ENCODE data around the gene TTC32. TPM values are rescaled to one million over a fixed set of nuclear protein-coding genes. Genes with fewer than 3 reads are reported as not detected.

TTC32 gene
- total and polyA plus RNA-seq, 2 donors (not counting 3 experiments of a cell fraction or from before 2014, with no cell fraction given): 8.8 to 9.4 TPM

DNA sequence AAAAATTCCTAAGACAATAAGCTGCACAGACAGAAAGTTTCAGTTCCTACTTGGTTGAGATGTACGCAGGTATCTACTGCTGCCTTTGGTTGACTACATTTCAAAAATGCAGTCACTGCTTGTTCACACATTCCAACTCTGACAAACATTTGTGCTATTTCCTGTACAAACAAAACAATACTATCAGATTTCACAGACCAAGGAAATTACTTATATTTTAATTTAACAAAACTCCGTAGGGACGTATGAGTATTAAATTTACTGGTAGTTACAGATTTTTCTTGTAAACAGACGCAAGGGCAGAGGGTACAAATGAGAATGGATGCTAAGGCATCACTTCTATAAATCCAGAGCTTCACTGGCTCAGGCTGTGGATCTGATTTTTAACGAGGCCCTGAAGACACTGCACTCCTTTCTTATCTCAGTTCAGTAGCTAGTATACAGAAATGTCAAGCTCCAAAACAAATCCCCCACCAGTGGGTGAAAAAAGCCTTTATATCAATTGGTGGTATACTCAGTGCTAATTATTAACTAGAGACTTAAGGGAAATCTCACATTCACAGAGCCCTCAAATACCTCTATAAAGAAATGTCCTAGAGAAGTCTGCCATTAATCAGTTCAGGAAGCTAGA, 31.7 kb upstream of the TTC32 start:
- Histone ChIP-seq H3K27ac (ENCODE audit: insufficient read depth, low read depth, low read length) (peak overlapping the region; percentile 99), H3K36me3 (ENCODE audit: control insufficient read depth in 2 of 2, extremely low read depth in 1 of 2, insufficient read depth in 2 of 2, low read length in 2 of 2) (peaks cover 3 to 7% of the 10 kb centered on the region in 2 experiments), H3K9ac (replicated peaks; ENCODE audit: extremely low read depth, insufficient read depth, low read length) (peak overlapping the region; percentile 95), H3K27me3 (ENCODE audit: control insufficient read depth in 2 of 2, insufficient read depth in 2 of 2, low read length in 2 of 2) (no peaks in the 10 kb centered on the region), H3K4me1 (ENCODE audit: control insufficient read depth, extremely low read depth, insufficient read depth, low read length) (peaks cover 28% of the 10 kb centered on the region), H4K20me1 (replicated peaks; ENCODE audit: control insufficient read depth, extremely low read depth, insufficient read depth, low read length) (no peaks in the 10 kb centered on the region), H3K9me3 (replicated peaks; ENCODE audit: control insufficient read depth, insufficient read depth, low read length) (no peaks in the 10 kb centered on the region), H3K79me2 (ENCODE audit: control insufficient read depth, insufficient read depth, low read length) (no peaks in the 10 kb centered on the region), H3K4me3 (replicated peaks in 1 of 3; ENCODE audit: insufficient read depth in 1 of 3, low read depth in 1 of 3, low read length in 3 of 3) (peak overlapping the region in 2 of 3 experiments; percentile 7 to 66), H3K9me1 (replicated peaks; ENCODE audit: control insufficient read depth, extremely low read depth, insufficient read depth, low read length) (no peaks in the 10 kb centered on the region), H2AFZ (ENCODE audit: low read depth, low read length) (peak overlapping the region; percentile 27), H3K4me2 (ENCODE audit: insufficient read depth, low read length) (peak overlapping the region; percentile 96)
- FAIRE-seq: no peak
- dilution Hi-C loops (cut with MboI; ENCODE audit: extremely low pct_ligation_motif_present, low sequenced_read_pairs) (no loop called here), intact Hi-C loops (cut with micrococcal nuclease) (loop anchor here (1.0 kb wide), 3 partner anchors 32 to 70 kb away; partner anchors contain the start of gene TTC32)
- peak; percentile 74 for TF ChIP-seq POLR2A (IDR thresholded peaks at IDR 0.05; ENCODE audit: low read depth, low read length)
- TF ChIP-seq POLR2AphosphoS5 (IDR thresholded peaks at IDR 0.05; ENCODE audit: insufficient read depth, low read depth, low read length): peak; percentile 68
- peak; percentile 46 for TF ChIP-seq GATA2 (IDR thresholded peaks at IDR 0.05; ENCODE audit: insufficient read depth, insufficient read length, low read depth, low read length)
- TF ChIP-seq, protein P1, sequence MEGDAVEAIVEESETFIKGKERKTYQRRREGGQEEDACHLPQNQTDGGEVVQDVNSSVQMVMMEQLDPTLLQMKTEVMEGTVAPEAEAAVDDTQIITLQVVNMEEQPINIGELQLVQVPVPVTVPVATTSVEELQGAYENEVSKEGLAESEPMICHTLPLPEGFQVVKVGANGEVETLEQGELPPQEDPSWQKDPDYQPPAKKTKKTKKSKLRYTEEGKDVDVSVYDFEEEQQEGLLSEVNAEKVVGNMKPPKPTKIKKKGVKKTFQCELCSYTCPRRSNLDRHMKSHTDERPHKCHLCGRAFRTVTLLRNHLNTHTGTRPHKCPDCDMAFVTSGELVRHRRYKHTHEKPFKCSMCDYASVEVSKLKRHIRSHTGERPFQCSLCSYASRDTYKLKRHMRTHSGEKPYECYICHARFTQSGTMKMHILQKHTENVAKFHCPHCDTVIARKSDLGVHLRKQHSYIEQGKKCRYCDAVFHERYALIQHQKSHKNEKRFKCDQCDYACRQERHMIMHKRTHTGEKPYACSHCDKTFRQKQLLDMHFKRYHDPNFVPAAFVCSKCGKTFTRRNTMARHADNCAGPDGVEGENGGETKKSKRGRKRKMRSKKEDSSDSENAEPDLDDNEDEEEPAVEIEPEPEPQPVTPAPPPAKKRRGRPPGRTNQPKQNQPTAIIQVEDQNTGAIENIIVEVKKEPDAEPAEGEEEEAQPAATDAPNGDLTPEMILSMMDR (IDR thresholded peaks at IDR 0.05; ENCODE audit: extremely low read depth in 1 of 2, insufficient read depth in 1 of 2, low read depth in 1 of 2, low read length in 2 of 2): no peak
- TF ChIP-seq JUN (IDR thresholded peaks at IDR 0.05; ENCODE audit: borderline replicate concordance, insufficient read depth, insufficient read length, low read depth): peak; percentile 81
- TF ChIP-seq EZH2 (IDR thresholded peaks at IDR 0.05; ENCODE audit: borderline replicate concordance, low read depth, low read length, severe bottlenecking): no peak
- peak; percentile 50 for TF ChIP-seq FOS (IDR thresholded peaks at IDR 0.05; ENCODE audit: borderline replicate concordance, insufficient read depth, low read length)
- TF ChIP-seq MYC (IDR thresholded peaks at IDR 0.05; ENCODE audit: low read depth, low read length): no peak
- TF ChIP-seq, protein P2, sequence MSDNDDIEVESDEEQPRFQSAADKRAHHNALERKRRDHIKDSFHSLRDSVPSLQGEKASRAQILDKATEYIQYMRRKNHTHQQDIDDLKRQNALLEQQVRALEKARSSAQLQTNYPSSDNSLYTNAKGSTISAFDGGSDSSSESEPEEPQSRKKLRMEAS (IDR thresholded peaks at IDR 0.05; ENCODE audit: insufficient read depth, insufficient read length): no peak
- CTCF ChIA-PET: interaction anchor here (0.8 to 1.9 kb wide), 12 partner anchors 9 to 583 kb away, joined by 3 to 7 read pairs (median 3); no protein-coding TSS in a partner anchor
- peak; percentile 92 for DNase-seq (ENCODE audit: low read depth, low spot score)
- POLR2A ChIA-PET: interaction anchor here (0.7 to 2.2 kb wide), 5 partner anchors 9 to 663 kb away, joined by 3 to 7 read pairs (median 3); partner anchors contain the start of gene RHOB
- BruUV-seq (replicated peaks): TSS peak; percentile 78

All from endothelial cell of umbilical vein (primary cell).